ENCODE measurements around the gene NR2C2. TPM values are rescaled to one million over a fixed set of nuclear protein-coding genes. Genes with fewer than 3 reads are reported as not detected.
A peak's percentile ranks its signal among the peaks of the same experiment; 100 is the strongest.

NR2C2 gene
- total and polyA plus RNA-seq, 9 of the 15 experiments (the other 6 are each of a cell fraction or from before 2014, with no cell fraction given): 6.1 to 33.0 (median 14.6) TPM

- TF ChIP-seq MGA (IDR thresholded peaks at IDR 0.05) (no peak), ZNF253 (CRISPR knock-in tag; conservative IDR thresholded peaks at IDR 0.05) (no peak), DIDO1 (tag; IDR thresholded peaks at IDR 0.05; ENCODE audit: low read depth) (no peak), ZNF23 (CRISPR knock-in tag; IDR thresholded peaks at IDR 0.05) (peak; percentile 59; the same call in 1 of the 2 replicates), POLR3G (IDR thresholded peaks at IDR 0.05; ENCODE audit: extremely low read depth, insufficient read length, insufficient replicate concordance) (no peak), DNMT1 (IDR thresholded peaks at IDR 0.05) (no peak), DLX4 (CRISPR knock-in tag; IDR thresholded peaks at IDR 0.05) (no peak), SAP30 (IDR thresholded peaks at IDR 0.05; ENCODE audit: borderline replicate concordance, insufficient read depth, low read depth, low read length, poor library complexity, severe bottlenecking) (no peak), HDAC2 (IDR thresholded peaks at IDR 0.05) (peak; percentile 91), CGGBP1 (CRISPR knock-in tag; IDR thresholded peaks at IDR 0.05) (0 out of 2 replicates have a peak, but pooled peaks have one; percentile 12), CHD2 (IDR thresholded peaks at IDR 0.05; ENCODE audit: low read depth, low read length) (no peak; the same call in 1 of the 2 replicates), SMAD3 (CRISPR knock-in tag; conservative IDR thresholded peaks at IDR 0.05) (peak; percentile 80), HDAC3 (IDR thresholded peaks at IDR 0.05; ENCODE audit: borderline replicate concordance, partially characterized antibody) (peak; percentile 92), ZNF507 (tag; conservative IDR thresholded peaks at IDR 0.05) (no peak), ZNF785 (CRISPR knock-in tag; IDR thresholded peaks at IDR 0.05) (no peak), ZBTB17 (CRISPR knock-in tag; IDR thresholded peaks at IDR 0.05) (0 out of 2 replicates have a peak, but pooled peaks have one; percentile 47)
Measured at GRCh38 chr3:15052335-15053242, 105.2 kb downstream of the NR2C2 start (continued).
